Measurements from ENCODE around the gene OR4L1. TPM values are rescaled to one million over a fixed set of nuclear protein-coding genes. Genes with fewer than 3 reads are reported as not detected.

Gene OR4L1, protein sequence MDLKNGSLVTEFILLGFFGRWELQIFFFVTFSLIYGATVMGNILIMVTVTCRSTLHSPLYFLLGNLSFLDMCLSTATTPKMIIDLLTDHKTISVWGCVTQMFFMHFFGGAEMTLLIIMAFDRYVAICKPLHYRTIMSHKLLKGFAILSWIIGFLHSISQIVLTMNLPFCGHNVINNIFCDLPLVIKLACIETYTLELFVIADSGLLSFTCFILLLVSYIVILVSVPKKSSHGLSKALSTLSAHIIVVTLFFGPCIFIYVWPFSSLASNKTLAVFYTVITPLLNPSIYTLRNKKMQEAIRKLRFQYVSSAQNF
- total RNA-seq = not detected

DNA sequence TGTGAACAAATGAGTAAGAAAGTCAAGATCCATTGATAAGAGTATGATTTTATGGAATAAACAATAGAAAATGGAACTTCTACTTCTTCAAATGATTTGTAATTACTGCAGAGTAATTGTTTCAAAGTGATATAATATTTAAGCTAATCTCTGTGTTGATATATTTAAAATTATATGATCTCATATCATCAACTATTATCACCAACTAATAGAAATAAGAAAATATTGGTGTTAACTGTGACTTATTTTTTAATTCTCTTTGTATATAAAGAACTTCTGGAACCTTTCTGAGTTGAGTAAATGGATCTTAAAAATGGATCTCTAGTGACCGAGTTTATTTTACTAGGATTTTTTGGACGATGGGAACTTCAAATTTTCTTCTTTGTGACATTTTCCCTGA lies at the start of gene OR4L1:
OR4L1 (plus strand) TSS at position 301 of the 400 bp plus-strand sequence; CDS start at position 301, 0 bp downstream.
- no peak within 1 kb of the TSS for H3K4me3 ChIP-seq
- H3K27me3 ChIP-seq = no peaks in the 10 kb centered on the region
- no peak within 1 kb of the TSS for H3K27ac ChIP-seq
- no peak for DNase-seq (ENCODE audit: low spot score in 2 of 2)
- TF ChIP-seq, protein P1, sequence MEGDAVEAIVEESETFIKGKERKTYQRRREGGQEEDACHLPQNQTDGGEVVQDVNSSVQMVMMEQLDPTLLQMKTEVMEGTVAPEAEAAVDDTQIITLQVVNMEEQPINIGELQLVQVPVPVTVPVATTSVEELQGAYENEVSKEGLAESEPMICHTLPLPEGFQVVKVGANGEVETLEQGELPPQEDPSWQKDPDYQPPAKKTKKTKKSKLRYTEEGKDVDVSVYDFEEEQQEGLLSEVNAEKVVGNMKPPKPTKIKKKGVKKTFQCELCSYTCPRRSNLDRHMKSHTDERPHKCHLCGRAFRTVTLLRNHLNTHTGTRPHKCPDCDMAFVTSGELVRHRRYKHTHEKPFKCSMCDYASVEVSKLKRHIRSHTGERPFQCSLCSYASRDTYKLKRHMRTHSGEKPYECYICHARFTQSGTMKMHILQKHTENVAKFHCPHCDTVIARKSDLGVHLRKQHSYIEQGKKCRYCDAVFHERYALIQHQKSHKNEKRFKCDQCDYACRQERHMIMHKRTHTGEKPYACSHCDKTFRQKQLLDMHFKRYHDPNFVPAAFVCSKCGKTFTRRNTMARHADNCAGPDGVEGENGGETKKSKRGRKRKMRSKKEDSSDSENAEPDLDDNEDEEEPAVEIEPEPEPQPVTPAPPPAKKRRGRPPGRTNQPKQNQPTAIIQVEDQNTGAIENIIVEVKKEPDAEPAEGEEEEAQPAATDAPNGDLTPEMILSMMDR (IDR thresholded peaks at IDR 0.05) = no peak
- no peak for TF ChIP-seq POLR2AphosphoS5 (IDR thresholded peaks at IDR 0.05)
- no peak for TF ChIP-seq POLR2A (IDR thresholded peaks at IDR 0.05)
- peaks cover 0 to 4% of the 10 kb centered on the region in 2 donors for H3K9me3 ChIP-seq
- H3K36me3 ChIP-seq = no peaks in the 10 kb centered on the region
- intact Hi-C loops (cut with DNase I; ENCODE audit: low total_unique reads) = no loop called here
- no peaks in the 10 kb centered on the region for H3K4me1 ChIP-seq

DNA sequence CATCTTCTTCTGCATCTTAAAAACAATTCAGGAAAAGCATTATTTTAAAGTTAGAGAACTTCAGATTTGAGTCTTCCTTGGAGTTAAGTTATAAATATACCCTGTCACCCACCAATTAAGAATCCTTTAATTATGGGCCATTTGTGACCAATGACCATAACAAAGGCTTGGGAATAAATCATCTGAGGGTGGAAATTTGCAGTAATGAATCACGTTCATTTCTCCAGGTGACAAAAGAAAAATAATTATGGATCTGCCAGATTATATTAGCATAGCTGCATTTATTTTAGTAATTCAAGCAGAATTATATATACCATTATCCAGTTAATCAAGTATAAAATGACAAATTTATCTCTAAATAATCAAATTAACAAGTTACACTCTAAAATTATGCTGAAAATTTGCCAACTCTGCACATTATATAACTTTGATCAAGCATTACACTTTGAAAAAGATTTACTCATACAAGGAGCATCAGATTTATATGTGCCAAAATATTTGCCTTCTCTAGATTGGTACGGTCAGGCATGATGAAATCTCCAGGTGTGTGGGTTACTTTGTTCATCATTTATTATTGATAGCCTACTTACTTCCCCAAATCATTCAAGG lies 40.5 kb upstream of the OR4L1 start, which contains the start of gene OR4K14:
OR4K14 (minus strand) TSS at position 51 of the 609 bp plus-strand sequence. CDS start 4,114 bp downstream, outside the sequence.
- Histone ChIP-seq H3K36me3 (no peaks in the 10 kb centered on the region), H3K4me3 (no peak within 1 kb of the TSS), H3K27ac (no peak within 1 kb of the TSS), H3K9me3 (peaks cover 0 to 2% of the 10 kb centered on the region in 2 donors), H3K4me1 (no peaks in the 10 kb centered on the region), H3K27me3 (no peaks in the 10 kb centered on the region)
- intact Hi-C loops (cut with DNase I; ENCODE audit: low total_unique reads) = no loop called here
- no peak for DNase-seq (ENCODE audit: low spot score in 2 of 2)
- TF ChIP-seq POLR2A (IDR thresholded peaks at IDR 0.05) (no peak), POLR2AphosphoS5 (IDR thresholded peaks at IDR 0.05) (no peak)
- TF ChIP-seq, protein P1 (IDR thresholded peaks at IDR 0.05) = no peak

DNA sequence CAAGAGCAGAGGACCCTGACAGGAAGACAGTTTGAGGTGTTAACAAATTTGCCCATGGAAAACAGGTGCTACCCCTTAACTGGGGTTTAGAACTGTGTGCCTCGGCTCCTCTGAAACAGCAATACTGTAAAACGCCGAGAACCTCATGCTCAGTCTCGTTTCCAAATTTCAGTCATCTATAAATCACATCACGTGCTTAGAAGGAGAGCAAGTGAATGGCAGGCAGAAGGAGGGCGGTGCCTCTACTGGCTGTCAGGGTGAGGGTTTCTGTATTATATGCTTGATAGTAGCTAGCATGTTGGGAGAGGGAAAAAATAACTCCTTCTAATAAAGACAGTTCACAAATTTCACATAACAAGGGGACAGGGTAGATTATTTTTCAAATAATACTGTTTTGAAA lies 28.8 kb upstream of the OR4L1 start:
- no peak for DNase-seq (ENCODE audit: low spot score in 2 of 2)
- Histone ChIP-seq H3K36me3 (no peaks in the 10 kb centered on the region), H3K9me3 (no peaks in the 10 kb centered on the region), H3K27ac (no peak overlapping the region), H3K4me3 (no peak overlapping the region), H3K4me1 (no peaks in the 10 kb centered on the region), H3K27me3 (no peaks in the 10 kb centered on the region)
- TF ChIP-seq, protein P1 (IDR thresholded peaks at IDR 0.05) = no peak
- TF ChIP-seq POLR2AphosphoS5 (IDR thresholded peaks at IDR 0.05) (no peak), POLR2A (IDR thresholded peaks at IDR 0.05) (no peak)
- intact Hi-C loops (cut with DNase I; ENCODE audit: low total_unique reads) = no loop called here

DNA sequence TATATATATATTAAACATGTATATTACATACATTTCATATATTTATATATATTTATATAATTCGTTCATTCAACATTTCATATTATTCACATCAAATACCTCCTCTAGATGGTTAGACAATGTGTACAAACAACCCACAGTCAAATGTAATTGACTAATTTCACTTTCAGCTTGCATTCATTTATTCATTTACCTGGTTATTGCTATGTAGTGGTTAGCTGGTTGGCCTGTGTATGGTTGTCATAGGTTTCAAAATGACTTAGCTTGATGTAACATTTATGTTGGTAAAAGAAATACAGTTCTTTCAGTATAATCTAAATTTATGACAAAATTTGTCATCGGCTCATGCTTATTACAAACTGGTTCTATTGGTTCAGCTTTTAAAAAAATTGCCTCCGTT lies 24.4 kb upstream of the OR4L1 start:
- DNase-seq (ENCODE audit: low spot score in 2 of 2) = no peak

More for the DNA sequence above, 24.4 kb upstream of the OR4L1 start:
- H3K4me1 ChIP-seq = no peaks in the 10 kb centered on the region
- no peak overlapping the region for H3K4me3 ChIP-seq
- TF ChIP-seq, protein P1 (IDR thresholded peaks at IDR 0.05) = no peak
- TF ChIP-seq POLR2AphosphoS5 (IDR thresholded peaks at IDR 0.05) (no peak), POLR2A (IDR thresholded peaks at IDR 0.05) (no peak)
- intact Hi-C loops (cut with DNase I; ENCODE audit: low total_unique reads) = no loop called here
- H3K27me3 ChIP-seq = no peaks in the 10 kb centered on the region
- H3K27ac ChIP-seq = no peak overlapping the region
- no peaks in the 10 kb centered on the region for H3K9me3 ChIP-seq
- no peaks in the 10 kb centered on the region for H3K36me3 ChIP-seq

Data from breast epithelium (tissue), 4 donors.